ENCODE results near the gene CAMSAP3.

CAMSAP3 gene

GRCh38 chr19:7605490-7606222 is 10.0 kb downstream of the CAMSAP3 start:
- no peaks in the 10 kb centered on the region for H4K20me1 ChIP-seq (ENCODE audit: insufficient read depth)
- no peak overlapping the region for H3K4me3 ChIP-seq (IDR thresholded peaks at IDR 0.05; ENCODE audit: insufficient read depth, low read depth, low read length)
- no peaks in the 10 kb centered on the region; the same call in 1 of the 2 replicates for H3K27me3 ChIP-seq (ENCODE audit: insufficient read depth, low read depth)
- TF ChIP-seq, protein P1, sequence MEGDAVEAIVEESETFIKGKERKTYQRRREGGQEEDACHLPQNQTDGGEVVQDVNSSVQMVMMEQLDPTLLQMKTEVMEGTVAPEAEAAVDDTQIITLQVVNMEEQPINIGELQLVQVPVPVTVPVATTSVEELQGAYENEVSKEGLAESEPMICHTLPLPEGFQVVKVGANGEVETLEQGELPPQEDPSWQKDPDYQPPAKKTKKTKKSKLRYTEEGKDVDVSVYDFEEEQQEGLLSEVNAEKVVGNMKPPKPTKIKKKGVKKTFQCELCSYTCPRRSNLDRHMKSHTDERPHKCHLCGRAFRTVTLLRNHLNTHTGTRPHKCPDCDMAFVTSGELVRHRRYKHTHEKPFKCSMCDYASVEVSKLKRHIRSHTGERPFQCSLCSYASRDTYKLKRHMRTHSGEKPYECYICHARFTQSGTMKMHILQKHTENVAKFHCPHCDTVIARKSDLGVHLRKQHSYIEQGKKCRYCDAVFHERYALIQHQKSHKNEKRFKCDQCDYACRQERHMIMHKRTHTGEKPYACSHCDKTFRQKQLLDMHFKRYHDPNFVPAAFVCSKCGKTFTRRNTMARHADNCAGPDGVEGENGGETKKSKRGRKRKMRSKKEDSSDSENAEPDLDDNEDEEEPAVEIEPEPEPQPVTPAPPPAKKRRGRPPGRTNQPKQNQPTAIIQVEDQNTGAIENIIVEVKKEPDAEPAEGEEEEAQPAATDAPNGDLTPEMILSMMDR (conservative IDR thresholded peaks at IDR 0.05; ENCODE audit: low read depth, low read length) = no peak
- H3K4me1 ChIP-seq (ENCODE audit: low read depth, poor library complexity, severe bottlenecking) = no peaks in the 10 kb centered on the region
- no peaks in the 10 kb centered on the region for H3K79me2 ChIP-seq (ENCODE audit: insufficient read depth, low read depth)
- no peak overlapping the region for H3K4me2 ChIP-seq
- H3K9ac ChIP-seq = no peak overlapping the region
- H3K36me3 ChIP-seq (ENCODE audit: insufficient read depth) = no peaks in the 10 kb centered on the region
- no peak overlapping the region for H2AFZ ChIP-seq (ENCODE audit: low read depth)
- H3K27ac ChIP-seq = no peak overlapping the region

- no peaks in the 10 kb centered on the region for H3K4me1 ChIP-seq (ENCODE audit: low read depth, poor library complexity, severe bottlenecking)
- H3K4me3 ChIP-seq (IDR thresholded peaks at IDR 0.05; ENCODE audit: insufficient read depth, low read depth, low read length) = no peak overlapping the region
- H4K20me1 ChIP-seq (ENCODE audit: insufficient read depth) = no peaks in the 10 kb centered on the region
- H3K36me3 ChIP-seq (ENCODE audit: insufficient read depth) = no peaks in the 10 kb centered on the region
- H3K9ac ChIP-seq = no peak overlapping the region
- TF ChIP-seq, protein P1 (conservative IDR thresholded peaks at IDR 0.05; ENCODE audit: low read depth, low read length) = no peak
- no peak overlapping the region for H3K27ac ChIP-seq
- H3K4me2 ChIP-seq = no peak overlapping the region
- no peaks in the 10 kb centered on the region; the same call in 1 of the 2 replicates for H3K27me3 ChIP-seq (ENCODE audit: insufficient read depth, low read depth)
- no peaks in the 10 kb centered on the region for H3K79me2 ChIP-seq (ENCODE audit: insufficient read depth, low read depth)
- no peak overlapping the region for H2AFZ ChIP-seq (ENCODE audit: low read depth)
Observed at GRCh38 chr19:7606289-7606688, 10.6 kb downstream of the CAMSAP3 start.

DNA sequence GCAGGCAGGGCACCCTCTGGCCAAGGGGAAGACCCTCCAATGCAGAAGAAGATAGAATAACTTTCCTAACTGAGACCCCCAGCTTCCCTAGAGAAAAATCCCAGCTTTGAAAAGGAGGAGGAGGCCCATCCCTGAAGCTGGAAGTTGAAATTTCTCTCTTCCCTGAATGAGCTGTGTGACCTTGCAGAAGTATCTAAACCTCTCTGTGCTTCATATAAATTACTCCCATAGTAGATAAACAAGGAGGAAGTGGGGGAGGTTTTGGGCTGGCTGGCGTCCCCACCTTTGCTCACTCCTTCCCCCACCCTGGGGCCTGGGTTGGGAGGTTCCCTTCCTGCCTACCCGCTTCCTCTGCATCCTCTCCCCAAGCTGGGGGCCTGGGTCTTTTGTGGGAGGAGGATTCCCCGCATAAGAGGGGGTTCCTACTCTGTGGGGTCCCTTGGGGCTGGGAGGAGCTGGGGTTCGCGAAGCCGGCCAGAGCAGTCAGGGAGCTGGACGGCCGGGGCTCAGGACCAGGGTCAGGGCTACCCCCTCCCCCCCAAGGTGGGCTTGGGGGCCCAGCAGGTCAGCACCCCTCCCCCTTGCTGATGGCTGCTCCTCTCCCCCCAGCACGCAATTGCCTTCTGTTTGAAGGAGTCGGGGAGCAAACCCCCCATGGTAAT is 11.7 kb downstream of the CAMSAP3 start:
- TF ChIP-seq, protein P1 (conservative IDR thresholded peaks at IDR 0.05; ENCODE audit: low read depth, low read length) = no peak
- Histone ChIP-seq H2AFZ (ENCODE audit: low read depth) (no peak overlapping the region), H3K4me1 (ENCODE audit: low read depth, poor library complexity, severe bottlenecking) (no peaks in the 10 kb centered on the region), H3K9ac (no peak overlapping the region), H3K27me3 (ENCODE audit: insufficient read depth, low read depth) (no peaks in the 10 kb centered on the region; the same call in 1 of the 2 replicates), H3K27ac (no peak overlapping the region), H3K36me3 (ENCODE audit: insufficient read depth) (no peaks in the 10 kb centered on the region), H3K4me2 (no peak overlapping the region), H4K20me1 (ENCODE audit: insufficient read depth) (no peaks in the 10 kb centered on the region), H3K79me2 (ENCODE audit: insufficient read depth, low read depth) (no peaks in the 10 kb centered on the region), H3K4me3 (IDR thresholded peaks at IDR 0.05; ENCODE audit: insufficient read depth, low read depth, low read length) (no peak overlapping the region)

GRCh38 chr19:7607874-7608560 is 12.4 kb downstream of the CAMSAP3 start:
- Histone ChIP-seq H3K36me3 (ENCODE audit: insufficient read depth) (no peaks in the 10 kb centered on the region), H3K27ac (no peak overlapping the region)
- TF ChIP-seq, protein P1 (conservative IDR thresholded peaks at IDR 0.05; ENCODE audit: low read depth, low read length) = no peak

More at GRCh38 chr19:7607874-7608560, 12.4 kb downstream of the CAMSAP3 start:
- Histone ChIP-seq H3K27me3 (ENCODE audit: insufficient read depth, low read depth) (no peaks in the 10 kb centered on the region), H3K79me2 (ENCODE audit: insufficient read depth, low read depth) (no peaks in the 10 kb centered on the region), H3K9ac (no peak overlapping the region), H3K4me2 (no peak overlapping the region), H3K4me1 (ENCODE audit: low read depth, poor library complexity, severe bottlenecking) (no peaks in the 10 kb centered on the region), H2AFZ (ENCODE audit: low read depth) (no peak overlapping the region), H4K20me1 (ENCODE audit: insufficient read depth) (no peaks in the 10 kb centered on the region), H3K4me3 (IDR thresholded peaks at IDR 0.05; ENCODE audit: insufficient read depth, low read depth, low read length) (no peak overlapping the region)
